ENCODE measurements around the gene PTPRG. TPM values are rescaled to one million over a fixed set of nuclear protein-coding genes. Genes with fewer than 3 reads are reported as not detected.
A peak's percentile ranks its signal among the peaks of the same experiment; 100 is the strongest.

Gene PTPRG
- total RNA-seq, 1 experiment from 2014 or later: 69.3 TPM

DNA sequence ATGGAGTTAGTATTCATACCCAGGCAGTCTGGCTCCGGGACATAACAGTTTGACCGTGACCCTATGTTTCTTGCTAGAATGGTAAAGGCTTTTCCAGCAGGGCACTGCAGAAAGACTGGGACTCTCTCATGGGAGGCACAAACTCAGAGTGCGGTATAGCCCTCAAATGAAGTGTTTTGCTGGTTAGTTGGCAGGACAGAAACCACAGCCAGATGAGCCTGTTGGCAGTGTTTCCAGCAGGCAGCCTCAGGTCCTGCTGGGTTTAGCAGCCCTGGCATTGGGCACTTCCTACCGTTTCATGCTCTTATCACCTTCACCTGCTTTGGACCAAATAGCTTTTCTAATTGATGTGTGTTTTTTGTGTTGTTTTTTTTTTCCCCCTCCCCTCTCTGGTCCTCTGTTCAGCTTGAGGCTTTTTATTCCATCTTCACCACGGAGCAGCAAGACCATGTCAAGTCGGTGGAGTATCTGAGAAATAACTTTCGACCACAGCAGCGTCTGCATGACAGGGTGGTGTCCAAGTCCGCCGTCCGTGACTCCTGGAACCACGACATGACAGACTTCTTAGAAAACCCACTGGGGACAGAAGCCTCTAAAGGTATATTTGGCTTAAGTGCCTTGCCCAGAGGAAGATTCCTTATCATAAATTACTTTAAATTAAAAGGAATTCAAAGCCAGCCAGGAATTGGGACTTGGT, 606.3 kb downstream of the PTPRG start:
- TF ChIP-seq, protein P1, sequence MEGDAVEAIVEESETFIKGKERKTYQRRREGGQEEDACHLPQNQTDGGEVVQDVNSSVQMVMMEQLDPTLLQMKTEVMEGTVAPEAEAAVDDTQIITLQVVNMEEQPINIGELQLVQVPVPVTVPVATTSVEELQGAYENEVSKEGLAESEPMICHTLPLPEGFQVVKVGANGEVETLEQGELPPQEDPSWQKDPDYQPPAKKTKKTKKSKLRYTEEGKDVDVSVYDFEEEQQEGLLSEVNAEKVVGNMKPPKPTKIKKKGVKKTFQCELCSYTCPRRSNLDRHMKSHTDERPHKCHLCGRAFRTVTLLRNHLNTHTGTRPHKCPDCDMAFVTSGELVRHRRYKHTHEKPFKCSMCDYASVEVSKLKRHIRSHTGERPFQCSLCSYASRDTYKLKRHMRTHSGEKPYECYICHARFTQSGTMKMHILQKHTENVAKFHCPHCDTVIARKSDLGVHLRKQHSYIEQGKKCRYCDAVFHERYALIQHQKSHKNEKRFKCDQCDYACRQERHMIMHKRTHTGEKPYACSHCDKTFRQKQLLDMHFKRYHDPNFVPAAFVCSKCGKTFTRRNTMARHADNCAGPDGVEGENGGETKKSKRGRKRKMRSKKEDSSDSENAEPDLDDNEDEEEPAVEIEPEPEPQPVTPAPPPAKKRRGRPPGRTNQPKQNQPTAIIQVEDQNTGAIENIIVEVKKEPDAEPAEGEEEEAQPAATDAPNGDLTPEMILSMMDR (conservative IDR thresholded peaks at IDR 0.05): no peak
- Histone ChIP-seq H2BK120ac (ENCODE audit: low read depth, low read length, poor library complexity, severe bottlenecking) (no peak overlapping the region), H2BK5ac (ENCODE audit: insufficient read length, low read length) (no peak overlapping the region), H3K23me2 (ENCODE audit: insufficient read length, low read depth, low read length, poor library complexity, severe bottlenecking) (no peaks in the 10 kb centered on the region), H3K4ac (ENCODE audit: low read depth, low read length) (no peak overlapping the region), H4K8ac (replicated peaks; ENCODE audit: insufficient read length, low read depth, low read length) (no peak overlapping the region), H2BK20ac (ENCODE audit: low read depth, low read length, poor library complexity, severe bottlenecking) (no peak overlapping the region), H3K79me2 (ENCODE audit: insufficient read depth, low read length) (no peaks in the 10 kb centered on the region), H3K9me3 (ENCODE audit: control insufficient read depth, low read depth, low read length) (no peaks in the 10 kb centered on the region), H2BK15ac (ENCODE audit: low read depth, low read length) (no peak overlapping the region), H4K91ac (ENCODE audit: insufficient read length, low read depth, low read length) (no peak overlapping the region), H4K20me1 (ENCODE audit: control insufficient read depth, insufficient read depth, insufficient read length) (no peaks in the 10 kb centered on the region), H3K56ac (ENCODE audit: insufficient read length, low read depth, low read length) (no peak overlapping the region), H4K5ac (ENCODE audit: insufficient read length, low read depth, low read length) (no peak overlapping the region), H3T11ph (ENCODE audit: low read length) (no peak overlapping the region), H3K23ac (ENCODE audit: insufficient read length, low read depth, low read length) (no peak overlapping the region), H3K14ac (ENCODE audit: insufficient read depth, low read length) (no peak overlapping the region), H3K4me2 (ENCODE audit: insufficient read depth, insufficient read length, low read length) (no peak overlapping the region), H2AK5ac (ENCODE audit: insufficient read length, low read length) (no peak overlapping the region), H3K18ac (ENCODE audit: insufficient read length, low read depth, low read length) (no peak overlapping the region), H3K9ac (ENCODE audit: extremely low read depth, insufficient read length, low read length) (no peak overlapping the region), H2AFZ (ENCODE audit: low read length) (no peak overlapping the region), H3K27me3 (ENCODE audit: insufficient read depth, low read length) (no peaks in the 10 kb centered on the region), H3K79me1 (ENCODE audit: insufficient read depth, low read depth, low read length, poor library complexity, severe bottlenecking) (no peaks in the 10 kb centered on the region), H3K27ac (ENCODE audit: insufficient read length, low read depth, low read length) (no peak overlapping the region), H2BK12ac (ENCODE audit: insufficient read length, low read depth, low read length) (no peak overlapping the region), H3K4me1 (ENCODE audit: insufficient read depth, low read length) (no peaks in the 10 kb centered on the region)
- peaks cover 0 to 2% of the 10 kb centered on the region in 2 experiments; a peak in 2 of 5 replicates for H3K9me3 Mint-ChIP-seq
- no peak overlapping the region for H3K4me3 Mint-ChIP-seq
- no CpG with 5 or more reads among the region's 12 CpGs for WGBS (ENCODE audit: extremely low coverage, insufficient read length, low lambda C conversion rate)
- peaks cover 26 to 29% of the 10 kb centered on the region in 2 experiments for H3K4me1 Mint-ChIP-seq
- 0 out of 7 replicates have a peak overlapping the region, but pooled peaks of 1 of the 3 experiments have one; percentile 28 for H3K27ac Mint-ChIP-seq
- DNase-seq: no peak
- peaks cover 12 to 25% (median 16%) of the 10 kb centered on the region in 3 experiments for H3K36me3 Mint-ChIP-seq (ENCODE audit: insufficient read depth in 1 of 3, low read depth in 3 of 3)
- H3K27me3 Mint-ChIP-seq (ENCODE audit: low read depth): no peaks in the 10 kb centered on the region
